Measurements from ENCODE around the gene LMO1. TPM values are rescaled to one million over a fixed set of nuclear protein-coding genes. Genes with fewer than 3 reads are reported as not detected.
A peak's percentile ranks its signal among the peaks of the same experiment; 100 is the strongest.

LMO1 gene
- total RNA-seq, 3 donors from 2014 or later (not counting 1 experiment from before 2014, with no cell fraction given) = not detected

- no peak overlapping the region for H3K27ac ChIP-seq (ENCODE audit: low read length)
- Mint-ChIP-seq H3K27ac (no peak overlapping the region), H3K36me3 (no peaks in the 10 kb centered on the region), H3K9me3 (no peaks in the 10 kb centered on the region), H3K27me3 (ENCODE audit: low read depth in 2 of 2) (peaks cover 43 to 56% of the 10 kb centered on the region in 2 donors), H3K4me3 (no peak overlapping the region), H3K4me1 (peaks cover 10% of the 10 kb centered on the region in 2 donors)
- DNase-seq (peak in 1 of 2 donors; percentile 45), ATAC-seq (peak in 1 of 3 donors; percentile 53)
- peaks cover 18% of the 10 kb centered on the region for H3K27me3 ChIP-seq (ENCODE audit: control insufficient read depth, insufficient read depth, low read length)
- H3K36me3 ChIP-seq (ENCODE audit: control insufficient read depth, insufficient read depth, low read length) = no peaks in the 10 kb centered on the region
- intact Hi-C loops (cut with micrococcal nuclease) = no loop called here
- WGBS (ENCODE audit: insufficient coverage) = 3% methylated on average over 66 of the region's 66 CpGs
- no peaks in the 10 kb centered on the region for H3K9me3 ChIP-seq (ENCODE audit: control insufficient read depth, insufficient read depth, low read length)
- H3K4me3 ChIP-seq (ENCODE audit: low read length) = no peak overlapping the region
- peaks cover 14% of the 10 kb centered on the region for H3K4me1 ChIP-seq (ENCODE audit: control insufficient read depth, insufficient read depth, low read length)
- TF ChIP-seq CTCF (IDR thresholded peaks at IDR 0.05) = no peak
Observed at GRCh38 chr11:8262552-8263108, 1.0 kb downstream of the LMO1 start.

- intact Hi-C loops (cut with micrococcal nuclease) = no loop called here
- no peak for DNase-seq
- no peaks in the 10 kb centered on the region for H3K9me3 ChIP-seq (ENCODE audit: control insufficient read depth, insufficient read depth, low read length)
Observed at GRCh38 chr11:8261921-8262551, 1.6 kb downstream of the LMO1 start.

GRCh38 chr11:8261291-8261690 is 2.4 kb downstream of the LMO1 start:
- Histone ChIP-seq H3K4me3 (ENCODE audit: low read length) (no peak overlapping the region), H3K36me3 (ENCODE audit: control insufficient read depth, insufficient read depth, low read length) (no peaks in the 10 kb centered on the region), H3K27ac (ENCODE audit: low read length) (no peak overlapping the region), H3K4me1 (ENCODE audit: control insufficient read depth, insufficient read depth, low read length) (peaks cover 14% of the 10 kb centered on the region), H3K27me3 (ENCODE audit: control insufficient read depth, insufficient read depth, low read length) (peaks cover 9% of the 10 kb centered on the region), H3K9me3 (ENCODE audit: control insufficient read depth, insufficient read depth, low read length) (no peaks in the 10 kb centered on the region)
- TF ChIP-seq CTCF (IDR thresholded peaks at IDR 0.05) = no peak
- no peaks in the 10 kb centered on the region for H3K36me3 Mint-ChIP-seq
- ATAC-seq (no peak), DNase-seq (no peak)
- no peak overlapping the region for H3K27ac Mint-ChIP-seq
- peaks cover 41 to 56% of the 10 kb centered on the region in 2 donors for H3K27me3 Mint-ChIP-seq (ENCODE audit: low read depth in 2 of 2)
- no peak overlapping the region for H3K4me3 Mint-ChIP-seq
- intact Hi-C loops (cut with micrococcal nuclease) = no loop called here
- no peaks in the 10 kb centered on the region for H3K9me3 Mint-ChIP-seq
- WGBS (ENCODE audit: insufficient coverage) = 95% methylated on average over 2 of the region's 2 CpGs
- peaks cover 10% of the 10 kb centered on the region in 2 donors for H3K4me1 Mint-ChIP-seq

More at GRCh38 chr11:8261921-8262551, 1.6 kb downstream of the LMO1 start:
- no peak overlapping the region for H3K4me3 Mint-ChIP-seq
- Histone ChIP-seq H3K27ac (ENCODE audit: low read length) (no peak overlapping the region), H3K4me1 (ENCODE audit: control insufficient read depth, insufficient read depth, low read length) (peaks cover 14% of the 10 kb centered on the region), H3K27me3 (ENCODE audit: control insufficient read depth, insufficient read depth, low read length) (peaks cover 13% of the 10 kb centered on the region), H3K4me3 (ENCODE audit: low read length) (no peak overlapping the region), H3K36me3 (ENCODE audit: control insufficient read depth, insufficient read depth, low read length) (no peaks in the 10 kb centered on the region)
- H3K4me1 Mint-ChIP-seq = peaks cover 10% of the 10 kb centered on the region in 2 donors
- H3K36me3 Mint-ChIP-seq = no peaks in the 10 kb centered on the region
- peaks cover 43 to 56% of the 10 kb centered on the region in 2 donors for H3K27me3 Mint-ChIP-seq (ENCODE audit: low read depth in 2 of 2)
- no peak for ATAC-seq
- TF ChIP-seq CTCF (IDR thresholded peaks at IDR 0.05) = no peak
- no peaks in the 10 kb centered on the region for H3K9me3 Mint-ChIP-seq
- H3K27ac Mint-ChIP-seq = no peak overlapping the region
- 89% methylated on average over 12 of the region's 12 CpGs for WGBS (ENCODE audit: insufficient coverage)
